Ovary (tissue), 9 donors: ENCODE results near the gene TEX51. TPM values are rescaled to one million over a fixed set of nuclear protein-coding genes. Genes with fewer than 3 reads are reported as not detected.

Experiments used
- DNase-seq, 5 donors: peaks; one replicate each; pipeline ENCODE4 v3.0.0-alpha.2; 2019 to 2020
- H3K27ac ChIP-seq, 2 donors: fragments of 200-600 bp; one replicate each; pipeline versions ENCODE4 v1.5.1 to v1.8.0; 2019 to 2022
- H3K27me3 ChIP-seq: fragments of 200-600 bp; one replicate; pipeline ENCODE4 v1.8.0; 2022
- H3K36me3 ChIP-seq: fragments of 200-600 bp; sonication (generic); one replicate; pipeline ENCODE4 v1.5.1; 2019
- H3K4me1 ChIP-seq: one replicate; pipeline ENCODE4 v1.8.1; 2013; ENCODE audit warnings: mild to moderate bottlenecking, moderate library complexity; ENCODE audit not compliant: insufficient read depth
- H3K4me3 ChIP-seq: fragments of 200-600 bp; sonication (generic); one replicate; pipeline ENCODE4 v1.5.1; 2017
- H3K9me3 ChIP-seq, 2 donors: fragments of 200-600 bp in 1 of 2; sonication (generic) in 1 of 2; one replicate each; pipeline versions ENCODE4 v1.5.1 to v1.8.1; 2013 to 2019; ENCODE audit warnings: mild to moderate bottlenecking in 1 of 2, moderate library complexity in 1 of 2
- EP300 ChIP-seq: sonication (generic); formaldehyde crosslinking; IDR thresholded peaks from one replicate; pipeline ENCODE4 v1.6.1; 2017; ENCODE audit warnings: antibody characterized with exemption
- POLR2A ChIP-seq: fragments of 450-650 bp; IDR thresholded peaks from one replicate; pipeline ENCODE4 v1.6.1; 2017; ENCODE audit warnings: antibody characterized with exemption, mild to moderate bottlenecking, moderate library complexity
- WGBS, 3 donors: extraction: QIAGEN DNeasy Blood & Tissue Kit in 1 of 3; methylation state at CpG; one replicate each; pipeline versions ENCODE4 v1.1.5 to v1.1.7; 2013 to 2017; 5-methylcytosine and 5-hydroxymethylcytosine counted together
- intact Hi-C, 4 donors: fragments of 100-400 bp; cut with DNase I; formaldehyde crosslinking; loops; one replicate each; pipeline versions ENCODE4 v1.11.0 to v1.15.1; 2022 to 2023
- polyA plus RNA-seq, 2 donors: library from polyadenylated mRNA; stranded (reverse); fragments of 200-250 nt in 1 of 2; fragments of 350-450 nt in 1 of 2; fragmentation: Illumina TruSeq in 1 of 2; extraction: RNeasy Lipid Tissue Mini Kit (QIAGEN cat#74804) in 1 of 2; gene quantifications; one replicate each; pipeline ENCODE4 v1.2.3, GENCODE V29; 2013 to 2014
- total RNA-seq, 7 donors: library from RNA; depleted of rRNA in 2 of 7; stranded (reverse); fragments of >200 nt in 2 of 7; fragmentation: NEBNext Ultra II Directional in 3 of 7; extraction: Animal tissue kit (Norgen Biotek cat#: 25700) in 3 of 7; gene quantifications; one replicate each; pipeline versions ENCODE4 v1.1.0 to v1.2.4, GENCODE V29; 2016 to 2023
- TF ChIP-seq, protein P1 (sequence below), 3 donors: fragments of 450-650 bp in 2 of 3; fragments of 200-600 bp in 1 of 3; IDR thresholded peaks; one replicate each; pipeline versions ENCODE4 v1.5.1 to v1.8.0; 2016 to 2022; ENCODE audit warnings: antibody characterized with exemption in 3 of 3, mild to moderate bottlenecking in 1 of 3
- donor health status: DM: no; HTN: no; CAD: no; lungs with moderate emphysema.
- donor health status: DM: no; HTN: no; CAD: no.
- donor health status: Bipolar disorder and iron deficiency.
- donor health status: DM: yes; HTN: yes; CAD: no.
- donor health status: DM: no; HTN: no; CAD: no.
- donor health status: DM: yes; HTN: yes; CAD: no.

TEX51 gene
- total and polyA plus RNA-seq, 9 donors = not detected

DNA sequence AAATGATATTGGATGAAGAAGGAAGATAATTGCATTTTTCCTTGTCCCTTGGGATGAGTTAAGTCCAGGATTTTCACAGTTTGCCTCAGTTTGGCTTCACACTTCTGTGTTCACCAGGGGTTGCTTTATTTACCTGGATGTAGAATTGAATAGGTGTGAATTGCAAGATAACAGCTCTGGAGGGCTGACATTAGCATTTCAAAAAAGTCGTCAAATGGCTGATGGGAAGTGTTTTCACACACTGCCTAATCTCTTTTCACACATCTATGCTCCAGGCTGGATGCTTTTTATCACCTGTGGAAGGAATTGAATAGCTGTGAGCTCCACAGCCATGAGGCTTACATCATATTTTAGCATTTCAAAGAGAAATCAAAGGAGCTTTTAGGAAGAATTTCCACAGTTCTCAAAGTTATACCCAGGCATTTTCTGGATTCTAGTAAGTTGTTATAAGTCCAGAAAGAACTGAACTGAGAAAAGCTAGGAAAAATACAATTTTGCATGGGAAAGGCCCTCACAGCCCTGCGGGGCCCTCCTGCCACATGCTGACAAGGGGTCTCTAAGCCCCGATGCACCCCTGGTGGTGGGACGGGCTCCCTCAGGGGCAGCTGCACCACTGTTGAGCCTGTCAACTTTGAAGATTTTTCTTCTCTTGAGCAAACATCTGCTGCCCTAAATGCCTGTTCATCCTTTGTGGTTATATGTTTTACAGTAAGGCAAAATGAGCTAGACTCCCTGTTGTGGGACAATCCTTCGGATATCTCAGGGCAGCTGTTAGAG lies 43.9 kb downstream of the TEX51 start:
- TF ChIP-seq EP300 = no peak
- TF ChIP-seq, protein P1, sequence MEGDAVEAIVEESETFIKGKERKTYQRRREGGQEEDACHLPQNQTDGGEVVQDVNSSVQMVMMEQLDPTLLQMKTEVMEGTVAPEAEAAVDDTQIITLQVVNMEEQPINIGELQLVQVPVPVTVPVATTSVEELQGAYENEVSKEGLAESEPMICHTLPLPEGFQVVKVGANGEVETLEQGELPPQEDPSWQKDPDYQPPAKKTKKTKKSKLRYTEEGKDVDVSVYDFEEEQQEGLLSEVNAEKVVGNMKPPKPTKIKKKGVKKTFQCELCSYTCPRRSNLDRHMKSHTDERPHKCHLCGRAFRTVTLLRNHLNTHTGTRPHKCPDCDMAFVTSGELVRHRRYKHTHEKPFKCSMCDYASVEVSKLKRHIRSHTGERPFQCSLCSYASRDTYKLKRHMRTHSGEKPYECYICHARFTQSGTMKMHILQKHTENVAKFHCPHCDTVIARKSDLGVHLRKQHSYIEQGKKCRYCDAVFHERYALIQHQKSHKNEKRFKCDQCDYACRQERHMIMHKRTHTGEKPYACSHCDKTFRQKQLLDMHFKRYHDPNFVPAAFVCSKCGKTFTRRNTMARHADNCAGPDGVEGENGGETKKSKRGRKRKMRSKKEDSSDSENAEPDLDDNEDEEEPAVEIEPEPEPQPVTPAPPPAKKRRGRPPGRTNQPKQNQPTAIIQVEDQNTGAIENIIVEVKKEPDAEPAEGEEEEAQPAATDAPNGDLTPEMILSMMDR (IDR thresholded peaks at IDR 0.05) = no peak
- TF ChIP-seq POLR2A = no peak
- WGBS, 3 donors = 25 to 38% (median 32%) methylated on average over 5 of the region's 5 CpGs
- intact Hi-C loops = no loop called here
- no peak overlapping the region for H3K27ac ChIP-seq
- H3K9me3 ChIP-seq = no peaks in the 10 kb centered on the region
- no peak for DNase-seq
- no peaks in the 10 kb centered on the region for H3K4me1 ChIP-seq
- H3K36me3 ChIP-seq = no peaks in the 10 kb centered on the region
- no peaks in the 10 kb centered on the region for H3K27me3 ChIP-seq
- H3K4me3 ChIP-seq = no peak overlapping the region

DNA sequence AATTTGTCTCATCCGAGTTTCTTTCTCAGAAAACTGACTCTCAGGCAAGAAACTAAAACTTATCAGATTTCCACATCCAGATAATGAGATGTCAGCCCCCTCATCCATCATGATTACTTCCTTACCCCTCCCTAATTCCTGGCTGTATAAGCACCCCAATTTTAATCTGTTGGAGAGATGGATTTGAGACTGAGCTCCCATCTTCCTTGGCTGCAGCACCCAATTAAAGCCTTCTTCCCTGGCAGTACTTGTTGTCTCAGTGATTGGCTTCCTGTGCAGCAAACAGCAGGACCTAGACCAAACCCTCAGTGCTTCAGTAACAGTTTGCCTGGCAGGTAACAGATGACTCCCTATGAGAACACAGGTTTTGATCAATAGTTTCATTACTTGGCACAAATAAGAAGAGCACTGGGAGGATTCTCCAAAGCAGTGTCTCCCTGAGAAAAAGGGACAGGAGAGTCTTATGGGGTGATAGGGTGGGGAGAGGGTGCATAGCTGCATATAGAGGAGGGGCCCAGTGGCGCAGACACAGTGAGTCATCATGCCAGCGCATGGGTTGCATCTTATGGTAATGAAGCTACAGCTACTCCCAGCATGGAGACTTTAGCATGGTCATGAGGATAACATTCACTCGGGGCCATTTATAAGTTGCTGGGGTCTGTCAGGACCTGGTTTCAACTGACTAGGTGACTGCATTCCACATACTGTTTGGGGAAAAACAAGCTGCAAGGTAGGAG lies 45.1 kb downstream of the TEX51 start:
- TF ChIP-seq EP300 (no peak), POLR2A (no peak)
- TF ChIP-seq, protein P1 (IDR thresholded peaks at IDR 0.05) = no peak
- H3K27me3 ChIP-seq = no peaks in the 10 kb centered on the region
- H3K9me3 ChIP-seq = no peaks in the 10 kb centered on the region
- H3K36me3 ChIP-seq = no peaks in the 10 kb centered on the region
- H3K4me3 ChIP-seq = no peak overlapping the region
- no peak for DNase-seq
- no peaks in the 10 kb centered on the region for H3K4me1 ChIP-seq
- 86 to 90% (median 88%) methylated on average over 4 of the region's 4 CpGs for WGBS, 3 donors
- H3K27ac ChIP-seq = no peak overlapping the region
- intact Hi-C loops = no loop called here

DNA sequence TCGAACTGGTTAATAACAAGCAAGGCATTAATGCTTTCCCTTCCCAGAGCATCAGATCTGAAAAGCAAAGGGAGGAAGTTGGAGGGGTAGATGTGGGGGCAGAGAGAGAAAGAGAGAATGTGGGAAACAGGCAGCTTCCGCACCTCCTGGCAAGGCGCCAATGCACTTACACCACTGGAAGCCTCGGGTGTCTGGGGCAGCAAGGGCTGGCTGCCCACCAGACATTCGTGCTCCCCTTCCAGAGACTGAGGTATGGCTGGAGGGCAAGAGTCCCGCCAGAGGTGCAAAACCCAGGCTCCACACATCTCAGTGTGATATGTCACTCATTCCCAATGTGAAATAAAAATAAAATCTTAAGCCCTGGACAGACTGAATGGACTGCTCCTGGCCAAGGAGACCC lies 46.4 kb downstream of the TEX51 start:
- Histone ChIP-seq H3K9me3 (no peaks in the 10 kb centered on the region), H3K36me3 (no peaks in the 10 kb centered on the region), H3K27ac (no peak overlapping the region), H3K4me3 (no peak overlapping the region), H3K27me3 (no peaks in the 10 kb centered on the region), H3K4me1 (no peaks in the 10 kb centered on the region)
- intact Hi-C loops = no loop called here
- DNase-seq = no peak
- TF ChIP-seq POLR2A (no peak), EP300 (no peak)
- TF ChIP-seq, protein P1 (IDR thresholded peaks at IDR 0.05) = no peak
- 25 to 36% (median 26%) methylated on average over 6 of the region's 6 CpGs for WGBS, 3 donors

DNA sequence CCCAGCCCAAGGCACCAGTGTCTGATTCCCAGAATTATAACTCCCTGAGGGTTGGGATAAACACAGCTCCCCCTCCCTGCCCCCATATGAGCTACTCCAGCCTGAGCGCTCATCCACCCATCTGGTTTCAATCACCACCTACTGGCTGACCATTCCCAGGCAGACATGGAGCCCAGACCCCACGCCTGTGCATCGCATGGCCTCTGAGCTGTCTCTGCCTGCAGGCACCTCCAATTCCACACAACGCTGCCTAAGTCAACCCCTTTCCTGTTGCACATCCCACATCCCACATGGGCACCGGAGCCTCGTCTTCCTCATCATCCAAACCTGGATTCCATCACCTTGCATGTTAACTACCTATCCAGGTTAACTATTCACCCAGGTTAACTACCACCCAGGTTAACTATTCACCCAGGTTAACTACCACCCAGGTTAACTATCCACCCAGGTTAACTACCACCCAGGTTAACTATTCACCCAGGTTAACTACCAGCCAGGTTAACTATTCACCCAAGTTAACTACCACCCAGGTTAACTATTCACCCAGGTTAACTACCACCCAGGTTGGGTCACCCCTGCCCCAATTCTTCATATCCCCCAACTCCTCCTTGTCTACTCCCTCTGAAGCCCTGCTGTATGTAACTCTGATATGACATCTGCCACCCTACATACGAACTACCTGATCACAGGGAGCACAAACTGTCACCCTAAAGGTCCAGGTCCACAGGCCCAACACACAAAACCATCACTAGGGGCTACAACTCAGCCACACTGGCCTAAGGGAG lies 47.8 kb downstream of the TEX51 start:
- no peaks in the 10 kb centered on the region for H3K36me3 ChIP-seq
- TF ChIP-seq POLR2A = no peak
- TF ChIP-seq, protein P1 (IDR thresholded peaks at IDR 0.05) = no peak
- no peak for TF ChIP-seq EP300
- H3K9me3 ChIP-seq = no peaks in the 10 kb centered on the region
- intact Hi-C loops = no loop called here
- H3K27ac ChIP-seq = no peak overlapping the region
- no peaks in the 10 kb centered on the region for H3K27me3 ChIP-seq
- H3K4me1 ChIP-seq = no peaks in the 10 kb centered on the region
- 66 to 74% (median 70%) methylated on average over 7 of the region's 7 CpGs for WGBS, 3 donors
- no peak for DNase-seq
- no peak overlapping the region for H3K4me3 ChIP-seq
